MG63 (cell line): ENCODE measurements around the gene PIGT. TPM values are rescaled to one million over a fixed set of nuclear protein-coding genes. Genes with fewer than 3 reads are reported as not detected.

Experiments
- DNase-seq: peaks from one replicate; pipeline ENCODE4 v3.0.0-alpha.2; 2020
- H3K27me3 ChIP-seq: fragments of 250-450 bp; sonication (Bioruptor Pico); 2 replicates; pipeline ENCODE4 v1.5.1; 2020; ENCODE audit warnings: mild to moderate bottlenecking, moderate library complexity
- H3K36me3 ChIP-seq: fragments of 250-450 bp; sonication (Bioruptor Pico); 2 replicates; pipeline ENCODE4 v1.5.1; 2020; ENCODE audit warnings: mild to moderate bottlenecking, moderate library complexity
- H3K4me3 ChIP-seq: fragments of 250-450 bp; sonication (Bioruptor Pico); 2 replicates; pipeline ENCODE4 v1.5.1; 2020; ENCODE audit warnings: mild to moderate bottlenecking, moderate library complexity
- H3K9me3 ChIP-seq: fragments of 250-450 bp; sonication (Bioruptor Pico); 2 replicates; pipeline ENCODE4 v1.5.1; 2020; ENCODE audit warnings: mild to moderate bottlenecking, moderate library complexity
- total RNA-seq: library from RNA; depleted of rRNA; stranded (reverse); fragments of >200 nt; shearing (Covaris generic); gene quantifications from 2 replicates; pipeline ENCODE4 v1.2.3, GENCODE V29; 2014; ENCODE audit warnings: low replicate concordance

PIGT gene
- total RNA-seq, 1 experiment from 2014 or later = 66.5 TPM

GRCh38 chr20:45412653-45413052 is 3.3 kb upstream of the PIGT start:
- no peaks in the 10 kb centered on the region for H3K27me3 ChIP-seq
- peaks cover 5% of the 10 kb centered on the region for H3K36me3 ChIP-seq
- no peak for DNase-seq
- no peak overlapping the region for H3K4me3 ChIP-seq
- H3K9me3 ChIP-seq = no peaks in the 10 kb centered on the region

- Histone ChIP-seq H3K36me3 (peaks cover 9% of the 10 kb centered on the region), H3K9me3 (no peaks in the 10 kb centered on the region), H3K4me3 (no peak overlapping the region), H3K27me3 (no peaks in the 10 kb centered on the region)
- DNase-seq = no peak
These were observed 2.5 kb upstream of the PIGT start for GRCh38 chr20:45413479-45413878.

- Histone ChIP-seq H3K27me3 (no peaks in the 10 kb centered on the region), H3K4me3 (peak overlapping the region; percentile 87), H3K36me3 (peaks cover 31% of the 10 kb centered on the region), H3K9me3 (no peaks in the 10 kb centered on the region)
- no peak for DNase-seq
These were observed 976 bp downstream of the PIGT start for GRCh38 chr20:45416917-45417316.

GRCh38 chr20:45419188-45420091 is 3.5 kb downstream of the PIGT start:
- Histone ChIP-seq H3K9me3 (no peaks in the 10 kb centered on the region), H3K4me3 (no peak overlapping the region), H3K27me3 (no peaks in the 10 kb centered on the region), H3K36me3 (peaks cover 50% of the 10 kb centered on the region)
- peak; percentile 96 for DNase-seq

GRCh38 chr20:45420125-45420524 is 4.2 kb downstream of the PIGT start:
- peaks cover 55% of the 10 kb centered on the region for H3K36me3 ChIP-seq
- H3K27me3 ChIP-seq = no peaks in the 10 kb centered on the region
- H3K4me3 ChIP-seq = no peak overlapping the region
- no peaks in the 10 kb centered on the region for H3K9me3 ChIP-seq
- DNase-seq = no peak

GRCh38 chr20:45423700-45424099 is 7.8 kb downstream of the PIGT start:
- H3K36me3 ChIP-seq = peaks cover 48% of the 10 kb centered on the region
- H3K27me3 ChIP-seq = no peaks in the 10 kb centered on the region
- DNase-seq = no peak
- H3K4me3 ChIP-seq = no peak overlapping the region
- no peaks in the 10 kb centered on the region for H3K9me3 ChIP-seq

- DNase-seq = no peak
- no peaks in the 10 kb centered on the region for H3K27me3 ChIP-seq
These were observed 9.6 kb downstream of the PIGT start for GRCh38 chr20:45425561-45425960.

GRCh38 chr20:45426320-45427016 is 10.5 kb downstream of the PIGT start:
- DNase-seq = peak; percentile 31
- peaks cover 27% of the 10 kb centered on the region for H3K36me3 ChIP-seq
- no peaks in the 10 kb centered on the region for H3K9me3 ChIP-seq
- no peaks in the 10 kb centered on the region for H3K27me3 ChIP-seq
- H3K4me3 ChIP-seq = no peak overlapping the region

More at GRCh38 chr20:45425561-45425960, 9.6 kb downstream of the PIGT start:
- H3K9me3 ChIP-seq = no peaks in the 10 kb centered on the region
- peaks cover 36% of the 10 kb centered on the region for H3K36me3 ChIP-seq
- H3K4me3 ChIP-seq = no peak overlapping the region

GRCh38 chr20:45427236-45428149 is 11.6 kb downstream of the PIGT start:
- Histone ChIP-seq H3K36me3 (peaks cover 23% of the 10 kb centered on the region), H3K27me3 (no peaks in the 10 kb centered on the region), H3K9me3 (no peaks in the 10 kb centered on the region), H3K4me3 (no peak overlapping the region)
- no peak for DNase-seq

- H3K27me3 ChIP-seq = no peaks in the 10 kb centered on the region
- no peak overlapping the region for H3K4me3 ChIP-seq
- H3K36me3 ChIP-seq = peaks cover 10% of the 10 kb centered on the region
- no peak for DNase-seq
- H3K9me3 ChIP-seq = no peaks in the 10 kb centered on the region
These were observed 13.7 kb downstream of the PIGT start for GRCh38 chr20:45429618-45430017.

GRCh38 chr20:45432294-45432693 is 16.4 kb downstream of the PIGT start:
- DNase-seq = no peak
- Histone ChIP-seq H3K9me3 (no peaks in the 10 kb centered on the region), H3K4me3 (no peak overlapping the region), H3K36me3 (peaks cover 7% of the 10 kb centered on the region), H3K27me3 (no peaks in the 10 kb centered on the region)

- peaks cover 7% of the 10 kb centered on the region for H3K36me3 ChIP-seq
- DNase-seq = peak; percentile 81
- H3K9me3 ChIP-seq = no peaks in the 10 kb centered on the region
- H3K4me3 ChIP-seq = no peak overlapping the region
- no peaks in the 10 kb centered on the region for H3K27me3 ChIP-seq
These were observed 17.4 kb downstream of the PIGT start for GRCh38 chr20:45433316-45433715.

- Histone ChIP-seq H3K4me3 (no peak overlapping the region), H3K9me3 (no peaks in the 10 kb centered on the region), H3K36me3 (peaks cover 7% of the 10 kb centered on the region), H3K27me3 (no peaks in the 10 kb centered on the region)
- DNase-seq = no peak
These were observed 18.0 kb downstream of the PIGT start for GRCh38 chr20:45433976-45434375.

GRCh38 chr20:45436732-45437485 is 21.0 kb downstream of the PIGT start:
- DNase-seq = peak; percentile 91
- Histone ChIP-seq H3K9me3 (no peaks in the 10 kb centered on the region), H3K36me3 (peaks cover 7% of the 10 kb centered on the region), H3K4me3 (peak overlapping the region; percentile 55), H3K27me3 (no peaks in the 10 kb centered on the region)

GRCh38 chr20:45440424-45440823 is 24.5 kb downstream of the PIGT start:
- no peaks in the 10 kb centered on the region for H3K36me3 ChIP-seq
- no peaks in the 10 kb centered on the region for H3K27me3 ChIP-seq
- no peaks in the 10 kb centered on the region for H3K9me3 ChIP-seq
- DNase-seq = no peak
- no peak overlapping the region for H3K4me3 ChIP-seq
